Heart right ventricle (tissue), 16 donors: ENCODE measurements around the gene DNMT3A. TPM values are rescaled to one million over a fixed set of nuclear protein-coding genes. Genes with fewer than 3 reads are reported as not detected.

Experiments used
- ATAC-seq, 8 donors: fragments of 200-7000 bp; cut with Tn5 transposase; one replicate each; pipeline ENCODE4 v1.9.1; 2020; ENCODE audit warnings: mild to moderate bottlenecking in 8 of 8, moderate library complexity in 8 of 8, moderate number of reproducible peaks in 1 of 8
- DNase-seq, 2 donors: peaks; one replicate each; pipeline ENCODE4 v3.0.0-alpha.2; 2020
- H3K27ac ChIP-seq, 10 donors: fragments of 200-600 bp; sonication (generic) in 2 of 10; one replicate each; pipeline versions ENCODE4 v1.5.0 to v1.8.0; 2020 to 2022; ENCODE audit warnings: mild to moderate bottlenecking in 3 of 10
- H3K27me3 ChIP-seq, 7 donors: fragments of 200-600 bp; one replicate each; pipeline ENCODE4 v1.8.0; 2021 to 2022; ENCODE audit warnings: mild to moderate bottlenecking in 2 of 7
- H3K36me3 ChIP-seq, 9 donors: fragments of 200-600 bp; sonication (generic) in 1 of 9; one replicate each; pipeline versions ENCODE4 v1.5.0 to v1.8.0; 2020 to 2022; ENCODE audit warnings: mild to moderate bottlenecking in 2 of 9
- H3K4me1 ChIP-seq, 9 donors: fragments of 200-600 bp; sonication (generic) in 1 of 9; one replicate each; pipeline versions ENCODE4 v1.5.0 to v1.8.0; 2020 to 2022; ENCODE audit warnings: mild to moderate bottlenecking in 4 of 9
- H3K4me3 ChIP-seq, 10 donors: fragments of 200-600 bp; sonication (generic) in 2 of 10; one replicate each; pipeline versions ENCODE4 v1.5.0 to v1.8.0; 2020 to 2022; ENCODE audit warnings: mild to moderate bottlenecking in 7 of 10, moderate library complexity in 2 of 10
- H3K9me3 ChIP-seq, 11 donors: fragments of 200-600 bp in 10 of 11; sonication (generic) in 2 of 11; one replicate each; pipeline versions ENCODE4 v1.5.0 to v1.8.0; 2013 to 2022; ENCODE audit warnings: mild to moderate bottlenecking in 2 of 11, control low read depth in 1 of 11, moderate library complexity in 1 of 11
- WGBS, 2 donors: extraction: QIAGEN DNeasy Blood & Tissue Kit; methylation state at CpG; one replicate each; pipeline ENCODE4 v1.1.7; 2013; ENCODE audit warnings: inconsistent platforms in 1 of 2; 5-methylcytosine and 5-hydroxymethylcytosine counted together
- intact Hi-C, 10 donors: fragments of 100-400 bp; cut with DNase I; formaldehyde crosslinking; loops; one replicate each; pipeline versions ENCODE4 v1.11.1 to v1.14.2; 2022
- polyA plus RNA-seq, 2 donors: library from polyadenylated mRNA; stranded (reverse); fragments of 200-250 nt; gene quantifications; one replicate each; pipeline ENCODE4 v1.2.3, GENCODE V29; 2013
- total RNA-seq, 10 donors: library from RNA; stranded (reverse); fragmentation: NEBNext Ultra II Directional in 3 of 10; extraction: Animal tissue kit (Norgen Biotek cat#: 25700) in 3 of 10; gene quantifications; one replicate each; pipeline versions ENCODE4 v1.2.1 to v1.2.4, GENCODE V29; 2021 to 2023
- TF ChIP-seq, protein P1 (sequence below), 9 donors: fragments of 200-600 bp; sonication (generic) in 2 of 9; IDR thresholded peaks; one replicate each; pipeline versions ENCODE4 v1.5.0 to v1.8.0; 2021 to 2022; ENCODE audit warnings: antibody characterized with exemption in 9 of 9, mild to moderate bottlenecking in 5 of 9, moderate library complexity in 1 of 9
- donor health status: Arrhythmogenic right ventricular cardiomyopathy.
- donor health status: ischemic (EF 13 %, LVEDD 7.1; RV severe dilation, severe dysfunction).
- donor health status: healthy with polysubstance abuse.
- donor health status: DM: no; HTN: yes; CAD: no.
- donor health status: DM: no; HTN: no; CAD: no.
- donor health status: ischemic (EF 25% LVEDD 6.9; RV normal size, moderate dysfunction).
- donor health status: ischemic (EF 25% LVEDD 5.7; RV mildly dilated, moderate dysfunction).
- donor health status: healthy.
- donor health status: DM: yes; HTN: yes; CAD: no.
- donor health status: Ischemic cardiomyopathy.
- donor health status: ischemic (EF 35%, LVEDD 5.7; RV mildly dilated, moderate dysfunction).
- donor health status: nonischemic (EF 11% LVEDD 7.7; RV severe dilation, severe dysfunction).
- donor health status: DM: yes; HTN: yes; CAD: no.
- donor health status: PGD.
- donor health status: ischemic (EF 29% LVEDD 5.4; RV normal size, mild dysfunction).
- donor health status: nonischemic (EF 23%, LVEDD 6.1; RV moderate dilation, normal function).

Gene DNMT3A
- total and polyA plus RNA-seq, 12 donors: 4.7 to 23.7 (median 19.3) TPM

DNA sequence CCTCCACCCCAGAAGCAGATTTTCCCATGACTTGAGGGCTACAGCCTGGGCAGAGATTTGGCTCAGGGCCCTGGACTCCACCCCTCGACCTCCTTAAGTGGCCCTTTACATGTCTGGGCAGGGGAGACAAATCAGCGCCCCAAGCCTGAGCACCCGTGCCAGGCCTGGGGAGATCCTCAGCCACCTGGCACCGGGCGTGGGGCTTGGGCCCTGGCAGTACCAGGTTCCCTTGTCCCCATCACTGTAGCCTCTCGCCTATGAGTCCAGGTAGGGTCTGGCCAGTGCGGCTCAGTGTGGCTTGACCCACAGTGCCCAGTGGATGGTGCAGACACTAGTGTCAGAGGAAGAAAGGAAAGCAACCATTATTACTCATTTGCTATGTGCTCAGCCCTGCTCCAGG lies 22.0 kb upstream of the DNMT3A start:
- Histone ChIP-seq H3K4me1 (peaks cover 0 to 18% (median 7%) of the 10 kb centered on the region in 9 donors), H3K36me3 (no peaks in the 10 kb centered on the region), H3K27me3 (no peaks in the 10 kb centered on the region), H3K27ac (no peak overlapping the region), H3K4me3 (no peak overlapping the region), H3K9me3 (no peaks in the 10 kb centered on the region)
- 89 to 94% methylated on average over 7 of the region's 7 CpGs for WGBS, 2 donors
- TF ChIP-seq, protein P1, sequence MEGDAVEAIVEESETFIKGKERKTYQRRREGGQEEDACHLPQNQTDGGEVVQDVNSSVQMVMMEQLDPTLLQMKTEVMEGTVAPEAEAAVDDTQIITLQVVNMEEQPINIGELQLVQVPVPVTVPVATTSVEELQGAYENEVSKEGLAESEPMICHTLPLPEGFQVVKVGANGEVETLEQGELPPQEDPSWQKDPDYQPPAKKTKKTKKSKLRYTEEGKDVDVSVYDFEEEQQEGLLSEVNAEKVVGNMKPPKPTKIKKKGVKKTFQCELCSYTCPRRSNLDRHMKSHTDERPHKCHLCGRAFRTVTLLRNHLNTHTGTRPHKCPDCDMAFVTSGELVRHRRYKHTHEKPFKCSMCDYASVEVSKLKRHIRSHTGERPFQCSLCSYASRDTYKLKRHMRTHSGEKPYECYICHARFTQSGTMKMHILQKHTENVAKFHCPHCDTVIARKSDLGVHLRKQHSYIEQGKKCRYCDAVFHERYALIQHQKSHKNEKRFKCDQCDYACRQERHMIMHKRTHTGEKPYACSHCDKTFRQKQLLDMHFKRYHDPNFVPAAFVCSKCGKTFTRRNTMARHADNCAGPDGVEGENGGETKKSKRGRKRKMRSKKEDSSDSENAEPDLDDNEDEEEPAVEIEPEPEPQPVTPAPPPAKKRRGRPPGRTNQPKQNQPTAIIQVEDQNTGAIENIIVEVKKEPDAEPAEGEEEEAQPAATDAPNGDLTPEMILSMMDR (IDR thresholded peaks at IDR 0.05): no peak
- ATAC-seq (no peak), DNase-seq (no peak)
- intact Hi-C loops: loop anchor here in 1 of 10 donors (5.0 kb wide), 1 partner anchor 159 kb away; no protein-coding TSS in a partner anchor

DNA sequence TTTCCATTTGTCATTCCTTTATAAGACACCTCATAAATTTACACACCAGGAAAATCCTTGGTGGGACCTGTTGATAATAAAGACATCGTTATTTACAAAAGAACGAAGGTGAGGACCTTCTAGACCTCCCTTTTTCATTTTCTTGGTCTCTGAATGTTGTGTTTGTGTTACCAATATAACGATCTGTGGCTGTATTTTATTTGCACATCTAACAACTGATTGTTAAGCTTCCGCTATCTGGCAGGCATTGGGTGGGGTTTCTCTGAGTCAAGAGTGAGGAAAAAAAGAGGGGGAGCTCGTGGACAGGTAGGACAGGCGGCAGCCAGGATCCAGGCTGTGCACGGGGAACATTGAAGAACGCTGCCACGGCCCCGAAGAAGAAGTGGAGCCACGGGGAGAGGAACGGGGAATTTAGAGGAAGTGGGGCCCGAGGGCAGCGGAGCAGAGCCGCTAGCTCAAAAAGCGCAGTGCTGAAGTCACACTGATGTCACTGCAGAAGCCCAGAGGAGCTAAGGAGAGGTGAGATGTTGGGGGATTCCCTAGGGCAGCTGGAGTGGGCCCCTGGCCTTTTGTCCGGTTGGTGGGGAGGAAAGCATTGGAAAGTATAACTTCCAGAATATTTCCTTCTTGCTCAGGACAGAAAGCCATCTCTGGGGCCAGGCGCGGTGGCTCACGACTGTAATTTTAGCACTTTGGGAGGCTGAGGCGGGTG lies 20.9 kb upstream of the DNMT3A start:
- Histone ChIP-seq H3K36me3 (no peaks in the 10 kb centered on the region), H3K27me3 (no peaks in the 10 kb centered on the region), H3K4me1 (peaks cover 0 to 18% (median 7%) of the 10 kb centered on the region in 9 donors), H3K27ac (peak overlapping the region in 9 of 10 donors; percentile 32 to 87 (median 71)), H3K4me3 (peak overlapping the region in 9 of 10 donors; percentile 4 to 56 (median 33)), H3K9me3 (no peaks in the 10 kb centered on the region)
- ATAC-seq (peak in 6 of 8 donors; percentile 9 to 77 (median 42)), DNase-seq (peak in 1 of 2 donors; percentile 44)
- TF ChIP-seq, protein P1 (IDR thresholded peaks at IDR 0.05): no peak
- intact Hi-C loops: loop anchor here in 1 of 10 donors (5.0 kb wide), 1 partner anchor 160 kb away; no protein-coding TSS in a partner anchor
- 54 to 65% methylated on average over 21 of the region's 21 CpGs for WGBS, 2 donors

DNA sequence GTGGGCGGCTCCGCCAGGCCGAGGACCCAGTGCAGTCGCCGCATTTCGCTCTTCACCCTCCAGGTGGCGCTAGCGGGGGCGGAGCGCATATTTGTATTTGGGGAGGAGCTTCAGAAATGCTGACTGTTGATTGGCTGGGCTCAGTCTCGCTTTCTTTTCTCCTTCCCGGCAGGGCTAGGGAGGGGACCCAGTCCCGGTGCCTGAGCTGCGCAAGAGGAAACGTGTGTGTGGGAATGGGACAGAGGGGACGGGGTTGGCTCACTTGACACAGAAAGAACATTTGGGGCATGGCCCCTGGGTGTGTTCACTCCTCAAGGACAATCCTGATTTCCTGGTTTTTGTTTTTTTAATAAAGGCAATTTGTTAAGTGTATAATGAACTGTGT lies 20.3 kb upstream of the DNMT3A start:
- Histone ChIP-seq H3K4me3 (peak overlapping the region in 9 of 10 donors; percentile 4 to 56 (median 33)), H3K27ac (peak overlapping the region in 9 of 10 donors; percentile 32 to 87 (median 71))

More for the DNA sequence above, 20.3 kb upstream of the DNMT3A start:
- Histone ChIP-seq H3K9me3 (no peaks in the 10 kb centered on the region), H3K4me1 (peaks cover 0 to 18% (median 7%) of the 10 kb centered on the region in 9 donors), H3K36me3 (no peaks in the 10 kb centered on the region), H3K27me3 (no peaks in the 10 kb centered on the region)
- 0 to 1% methylated on average over 16 of the region's 16 CpGs for WGBS, 2 donors
- ATAC-seq: peak; percentile 96 to 99 (median 99)
- TF ChIP-seq, protein P1 (IDR thresholded peaks at IDR 0.05): peak; percentile 97 to 100 (median 99)
- intact Hi-C loops: loop anchor here in 1 of 10 donors (5.0 kb wide), 1 partner anchor 160 kb away; no protein-coding TSS in a partner anchor
- DNase-seq: peak; percentile 91 to 93
